Effector CD8-positive, alpha-beta T cell (primary cell): ENCODE data around the gene PABPC1L.

ENCODE experiments used
- DNase-seq: peaks from one replicate; lab custom pipeline; 2025; lab: John Stamatoyannopoulos, UW

PABPC1L gene

DNA sequence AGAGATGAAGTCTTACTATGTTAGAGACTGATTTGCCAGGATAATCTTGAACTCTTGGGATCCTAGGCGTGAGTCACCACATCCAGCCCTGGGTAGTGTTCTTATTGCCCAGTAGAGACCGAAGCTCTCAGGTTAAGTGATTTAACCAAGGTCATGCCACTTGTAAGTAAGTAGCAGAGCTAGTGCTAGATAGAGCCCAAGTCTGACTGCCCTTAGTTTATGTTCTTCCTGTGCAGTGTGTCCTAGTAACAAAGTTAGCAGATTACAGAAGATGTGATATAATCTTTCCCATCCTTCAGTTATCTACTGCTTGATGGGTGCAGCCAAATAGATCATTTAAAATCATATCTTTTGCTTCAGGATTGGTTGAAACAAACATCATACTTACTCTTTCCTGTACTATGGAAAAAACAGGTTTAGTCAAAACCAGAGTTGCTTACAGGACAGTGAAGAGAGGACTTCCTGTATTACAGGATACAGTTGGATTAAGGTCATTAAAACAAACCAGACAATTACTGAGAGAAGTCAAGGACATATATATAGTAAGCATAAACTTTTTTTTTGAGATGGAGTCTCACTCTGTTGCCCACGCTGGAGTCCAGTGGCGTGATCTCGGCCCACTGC lies 9.5 kb upstream of the PABPC1L start:
- DNase-seq = no peak

DNA sequence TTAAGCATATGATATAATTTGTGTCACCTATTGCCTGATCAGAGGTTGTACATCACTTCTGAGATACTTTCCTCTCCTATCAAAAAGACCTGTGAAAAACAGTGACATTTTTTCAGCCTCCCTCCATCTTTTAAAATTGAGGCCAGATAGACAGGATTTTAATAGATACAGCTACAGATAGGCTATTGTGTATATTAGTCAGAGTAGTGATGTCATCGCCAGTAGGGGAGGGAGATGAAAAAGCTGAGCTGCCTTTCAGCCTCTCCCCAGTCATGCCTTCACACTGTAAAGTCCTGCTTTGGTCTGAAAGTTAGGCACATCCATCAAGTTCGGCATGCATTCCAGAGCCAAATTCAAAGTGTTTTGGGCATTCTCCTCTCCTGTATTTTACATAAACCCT lies 7.9 kb upstream of the PABPC1L start:
- no peak for DNase-seq

DNA sequence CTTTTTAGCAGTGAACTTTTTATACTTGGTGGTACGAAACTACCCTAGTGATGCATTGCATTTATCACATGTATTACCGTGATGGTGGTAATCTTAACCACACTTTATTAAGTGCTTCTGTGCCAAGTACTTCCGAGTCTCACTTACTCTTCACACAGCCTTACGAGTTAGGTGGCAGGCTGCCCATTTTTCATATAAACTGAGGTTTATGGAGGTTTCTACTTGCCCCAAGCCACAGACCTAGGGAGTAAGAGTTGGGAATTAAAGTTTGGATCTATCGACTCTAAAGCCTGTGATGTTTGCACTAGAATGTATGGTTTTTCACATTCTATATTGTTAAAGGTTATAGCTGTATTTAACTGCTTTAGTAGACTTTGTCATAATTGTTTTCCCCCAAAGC lies 5.5 kb upstream of the PABPC1L start:
- no peak for DNase-seq

DNA sequence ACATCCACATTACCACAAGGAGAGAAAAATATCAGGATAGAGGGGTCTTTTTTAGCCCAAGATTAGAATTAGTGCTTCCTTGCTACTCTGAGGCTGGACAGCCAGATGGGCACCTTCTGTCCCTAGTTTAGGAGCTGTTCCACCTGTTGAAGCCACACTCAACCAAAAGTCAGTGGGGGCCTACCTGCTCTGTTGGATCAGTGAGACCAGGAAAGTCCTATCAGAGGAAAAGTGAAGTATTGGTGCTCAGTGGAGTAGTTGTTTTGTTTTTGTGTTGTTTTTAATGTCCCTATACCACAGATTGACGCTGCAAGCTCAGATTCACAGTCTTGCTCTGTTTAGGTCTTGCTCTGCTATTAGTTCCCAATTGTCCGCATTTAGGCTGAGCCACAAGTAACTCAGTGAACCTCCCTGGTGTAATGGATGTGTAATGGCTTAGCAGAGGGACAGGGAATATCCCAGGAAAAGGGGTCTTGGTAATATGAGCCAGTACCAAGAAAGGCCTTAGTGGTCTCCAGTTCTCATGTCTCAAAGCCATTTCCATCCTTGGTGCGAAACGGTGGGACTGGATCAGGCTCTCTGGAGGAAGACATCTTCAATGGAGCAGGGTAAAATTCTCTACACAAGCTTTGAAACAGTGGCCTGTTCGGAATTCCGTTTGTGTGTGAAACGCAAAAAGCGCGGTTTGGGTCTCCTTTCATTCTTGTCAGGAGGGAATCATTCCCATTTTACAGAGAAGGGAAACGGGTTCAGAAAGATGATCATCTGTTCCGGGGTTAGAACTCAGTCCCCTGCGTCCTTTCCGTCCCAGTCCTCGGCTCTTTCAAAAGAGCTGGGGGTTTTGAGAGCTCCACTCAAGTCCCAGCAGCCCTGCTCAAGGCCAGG lies 631 bp upstream of the PABPC1L start:
- no peak for DNase-seq

DNA sequence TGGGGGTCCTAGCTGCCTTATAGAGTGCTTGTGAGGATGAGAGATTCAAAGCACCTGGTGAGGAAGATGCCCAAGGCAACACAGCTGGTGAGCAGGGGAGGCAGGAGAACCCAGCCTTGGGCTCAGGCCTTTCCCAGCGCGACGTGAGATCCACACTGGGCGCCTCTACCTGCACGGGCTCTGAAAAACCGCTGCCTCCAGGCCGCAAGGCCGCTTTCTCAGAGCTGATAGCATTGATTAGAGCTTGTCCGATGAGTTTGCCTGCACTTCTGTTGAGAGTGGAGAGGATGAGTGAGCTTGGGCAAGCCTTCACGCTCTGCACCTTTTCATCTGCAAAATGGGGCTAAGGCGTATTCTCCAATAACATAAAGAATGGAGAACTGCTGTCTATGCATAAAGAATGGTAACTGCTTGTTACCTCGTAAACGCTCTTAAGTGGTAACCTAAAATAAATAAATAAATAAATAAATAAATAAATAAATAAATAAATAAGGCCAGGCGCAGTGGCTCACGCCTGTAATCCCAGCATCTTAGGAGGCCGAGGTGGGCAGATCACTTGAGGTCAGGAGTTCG lies 916 bp downstream of the PABPC1L start:
- no peak for DNase-seq

DNA sequence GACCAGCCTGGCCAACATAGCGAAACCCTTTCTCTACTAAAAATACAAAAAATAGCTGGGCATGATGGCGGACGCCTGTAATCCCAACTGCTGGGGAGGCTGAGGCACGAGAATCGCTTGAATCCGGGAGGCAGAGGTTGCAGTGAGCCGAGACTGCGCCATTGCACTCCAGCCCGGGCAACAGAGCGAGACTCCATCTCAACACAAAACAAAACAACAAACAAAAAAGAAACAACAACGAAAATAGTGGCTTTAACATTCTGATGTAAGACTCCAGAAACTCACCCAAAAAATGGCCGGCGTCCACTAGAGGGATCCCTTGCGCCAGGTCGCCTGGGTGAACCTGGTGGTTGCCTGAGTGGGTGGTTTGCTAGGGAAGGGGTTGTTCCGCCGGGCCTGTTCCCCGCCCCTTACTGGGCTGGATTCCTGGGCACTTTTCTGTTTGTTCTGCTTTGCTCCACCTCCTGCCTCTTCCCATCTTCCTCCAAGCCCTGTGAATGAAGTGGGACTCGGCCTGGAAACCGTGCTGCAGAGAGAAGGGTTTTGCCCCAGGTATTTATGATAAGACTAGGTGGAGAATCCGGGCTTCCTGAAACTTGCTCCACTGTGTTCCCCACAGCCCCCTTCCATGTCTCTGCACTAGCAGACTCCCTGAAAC lies 1.5 kb downstream of the PABPC1L start:
- DNase-seq = peak; percentile 9

DNA sequence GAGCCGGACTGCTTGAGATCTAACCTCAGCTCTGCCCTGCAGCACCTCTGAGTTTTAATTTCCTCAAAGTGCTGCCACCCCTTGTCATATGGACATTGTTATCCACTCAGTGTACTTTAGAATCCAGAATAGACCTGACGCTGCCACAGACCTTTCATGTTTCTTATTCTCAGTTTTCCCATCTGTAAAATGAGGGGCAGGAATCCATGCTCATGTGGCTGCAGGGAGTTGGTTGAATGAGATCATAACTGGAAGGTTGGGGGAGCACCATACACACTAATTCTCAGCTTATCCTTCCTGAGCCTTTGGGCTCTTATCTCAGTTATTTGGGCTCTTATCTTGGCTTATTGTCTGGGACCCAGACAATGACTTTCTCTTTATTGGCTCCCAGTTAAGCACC lies 2.3 kb downstream of the PABPC1L start:
- DNase-seq = no peak

DNA sequence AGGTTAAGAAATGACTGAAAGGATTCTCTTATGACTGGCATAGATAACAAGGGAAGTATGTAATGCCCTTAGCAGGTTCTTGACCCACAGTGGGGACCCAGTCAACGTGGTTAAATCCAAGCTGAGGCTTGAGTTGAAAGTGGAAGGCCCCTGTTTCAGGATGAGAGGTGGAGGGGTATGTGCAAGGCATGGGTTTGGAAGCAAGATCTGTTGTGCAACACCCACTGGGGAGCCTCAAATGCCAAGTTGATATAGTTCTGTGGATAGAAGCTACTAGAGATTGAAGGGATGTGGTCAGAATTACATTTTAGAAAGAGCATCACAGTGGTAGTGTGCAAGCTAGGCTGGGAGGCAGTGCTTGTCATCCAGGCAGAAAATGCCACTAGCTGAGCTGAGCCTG lies 5.1 kb downstream of the PABPC1L start:
- no peak for DNase-seq

DNA sequence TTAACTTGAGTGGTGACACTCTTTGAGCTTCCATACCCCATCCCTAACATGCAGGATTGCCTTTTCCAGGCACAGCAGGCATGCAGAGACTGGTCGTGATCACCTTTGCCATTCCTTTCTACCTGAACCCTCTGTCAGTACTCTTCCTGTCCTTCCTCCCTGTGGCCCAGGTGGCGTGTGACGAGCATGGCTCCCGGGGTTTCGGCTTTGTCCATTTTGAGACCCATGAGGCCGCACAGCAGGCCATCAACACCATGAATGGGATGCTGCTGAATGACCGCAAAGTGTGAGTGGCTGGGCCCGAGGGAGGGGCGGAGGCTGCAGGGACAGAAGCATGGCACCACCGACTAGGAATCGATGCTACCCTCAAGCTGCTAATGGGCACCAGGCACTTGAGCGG lies 6.7 kb downstream of the PABPC1L start:
- DNase-seq = no peak

DNA sequence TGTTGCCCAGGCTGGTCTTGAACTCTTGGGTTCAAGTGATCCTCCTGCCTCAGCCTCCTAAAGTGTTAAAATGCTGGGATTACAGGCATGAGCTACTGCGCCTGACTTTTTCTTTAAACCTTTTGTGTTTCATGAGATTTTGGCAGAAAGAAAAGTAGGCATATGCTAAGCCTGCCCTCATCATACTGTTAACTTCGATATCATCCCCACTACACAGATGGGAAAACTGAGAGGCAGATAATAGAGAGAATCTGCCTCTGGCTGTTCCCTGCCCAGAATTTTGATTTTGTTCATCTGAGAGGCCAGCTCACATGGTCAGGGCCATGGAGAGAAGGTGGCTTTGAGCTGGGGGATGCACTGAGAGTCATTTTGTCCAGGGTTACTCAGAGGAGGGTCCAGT lies 7.5 kb downstream of the PABPC1L start:
- DNase-seq = no peak

DNA sequence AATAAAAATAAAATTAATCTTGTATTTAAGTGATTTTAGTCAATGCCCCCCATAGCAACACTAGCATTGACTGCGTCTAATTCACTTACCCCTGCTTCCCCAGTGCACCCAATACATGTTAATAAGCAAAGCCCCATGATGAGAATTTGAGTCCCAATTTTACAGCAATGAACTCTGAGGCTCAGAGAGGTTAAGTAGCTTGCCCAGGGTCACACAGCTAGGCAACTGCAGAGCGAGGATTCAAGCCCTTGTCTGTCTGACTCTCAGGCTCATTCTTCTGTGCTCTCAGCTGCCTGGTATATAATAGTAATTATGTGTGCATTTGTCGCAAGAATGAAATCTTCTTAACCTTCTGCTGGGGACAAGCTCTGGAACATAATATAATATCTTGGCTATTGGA lies 8.5 kb downstream of the PABPC1L start:
- no peak for DNase-seq

DNA sequence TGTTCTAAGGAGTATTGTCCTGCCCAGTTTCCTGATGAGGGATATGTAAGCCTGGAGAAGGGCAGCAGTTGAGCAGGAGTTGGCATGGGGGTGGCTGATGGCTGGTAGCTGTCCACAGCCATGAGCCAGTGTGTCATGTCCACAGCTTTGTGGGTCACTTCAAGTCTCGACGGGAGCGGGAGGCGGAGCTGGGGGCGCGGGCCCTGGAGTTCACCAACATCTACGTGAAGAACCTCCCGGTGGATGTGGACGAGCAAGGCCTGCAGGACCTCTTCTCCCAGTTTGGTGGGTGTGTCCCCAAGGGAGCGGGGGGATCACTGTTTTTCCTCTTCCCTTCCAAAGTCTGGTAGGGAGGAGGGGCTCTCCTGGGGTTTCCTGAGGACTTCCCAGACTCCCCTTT lies 8.9 kb downstream of the PABPC1L start:
- no peak for DNase-seq

DNA sequence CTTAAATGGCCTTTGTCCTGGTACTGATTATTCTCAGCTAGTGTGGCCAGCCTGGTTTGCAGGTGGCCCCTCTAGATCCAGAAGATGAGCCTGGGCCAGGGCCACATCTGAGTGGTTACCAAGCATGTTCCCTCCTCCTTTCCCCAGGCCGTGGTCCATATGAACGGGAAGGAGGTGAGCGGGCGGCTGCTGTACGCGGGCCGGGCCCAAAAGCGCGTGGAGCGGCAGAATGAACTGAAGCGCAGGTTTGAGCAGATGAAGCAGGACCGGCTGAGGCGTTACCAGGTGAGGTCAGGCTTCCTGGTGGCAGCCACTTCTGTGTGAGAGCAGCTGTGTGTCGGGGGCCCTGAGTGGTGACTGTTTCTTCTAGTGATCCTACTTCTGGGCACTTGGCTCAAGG lies 11.6 kb downstream of the PABPC1L start:
- no peak for DNase-seq

DNA sequence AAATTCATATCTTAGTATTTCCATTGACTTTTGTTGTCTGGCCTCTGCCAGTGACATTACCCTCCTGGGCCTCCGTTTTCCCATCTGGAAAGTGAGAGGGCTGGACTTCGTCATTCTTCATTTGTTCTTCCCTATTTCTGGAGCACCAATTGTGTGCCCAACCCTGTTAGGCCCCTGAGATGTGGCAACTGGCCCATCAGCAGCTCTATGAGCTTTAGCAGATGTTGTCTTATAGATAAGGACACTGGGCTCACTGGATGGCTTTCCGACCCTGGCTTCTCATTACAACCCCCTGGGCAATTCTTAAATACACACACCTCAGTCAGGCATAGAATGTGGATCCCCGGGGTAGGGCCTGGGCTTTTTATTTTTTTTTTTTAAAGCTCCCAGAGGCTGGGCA lies 14.7 kb downstream of the PABPC1L start:
- no peak for DNase-seq

DNA sequence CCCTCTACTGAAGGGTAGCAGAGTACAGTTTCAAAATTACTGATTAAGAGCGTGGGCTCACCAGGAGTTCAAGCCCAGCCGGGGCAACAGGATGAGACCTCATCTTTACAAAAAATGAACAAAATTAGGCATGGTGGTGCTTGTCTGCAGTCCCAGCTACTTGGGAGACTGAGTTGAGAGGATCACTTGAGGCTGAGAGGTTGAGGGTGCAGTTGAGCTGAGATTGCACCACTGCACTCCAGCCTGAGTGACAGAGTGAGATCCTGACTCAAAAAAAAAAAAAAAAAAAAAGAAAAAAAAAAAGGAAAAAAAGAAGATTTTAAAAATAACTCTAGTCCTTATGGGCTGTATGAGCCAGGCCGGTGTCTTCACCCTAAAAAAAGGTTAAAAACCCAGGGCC lies 18.7 kb downstream of the PABPC1L start:
- DNase-seq = no peak

DNA sequence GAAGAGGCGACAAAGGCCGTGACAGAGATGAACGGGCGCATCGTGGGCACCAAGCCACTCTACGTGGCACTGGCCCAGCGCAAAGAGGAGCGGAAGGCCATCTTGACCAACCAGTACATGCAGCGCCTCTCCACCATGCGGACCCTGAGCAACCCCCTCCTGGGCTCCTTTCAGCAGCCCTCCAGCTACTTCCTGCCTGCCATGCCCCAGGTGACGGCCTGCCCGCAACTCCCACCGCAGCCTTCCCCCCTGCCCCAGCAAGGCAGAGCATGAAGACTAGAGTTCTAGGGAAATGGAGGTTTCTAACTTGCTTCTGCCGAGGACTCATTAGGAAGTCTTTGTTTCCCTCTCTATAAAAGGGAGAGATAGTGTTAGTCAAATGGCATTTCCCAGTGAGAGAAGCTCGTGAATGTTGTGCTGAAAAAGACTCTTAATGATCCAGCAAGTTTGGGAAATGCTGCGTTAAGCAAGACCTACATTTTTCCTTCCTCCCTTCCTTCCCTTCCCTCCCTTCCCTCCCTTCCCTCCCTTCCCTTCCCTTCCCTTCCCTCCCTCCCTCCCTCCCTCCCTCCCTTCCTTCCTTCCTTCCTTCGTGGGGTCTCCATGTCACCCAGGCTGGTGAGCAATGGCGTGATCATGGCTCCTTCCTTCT lies 20.8 kb downstream of the PABPC1L start:
- no peak for DNase-seq

DNA sequence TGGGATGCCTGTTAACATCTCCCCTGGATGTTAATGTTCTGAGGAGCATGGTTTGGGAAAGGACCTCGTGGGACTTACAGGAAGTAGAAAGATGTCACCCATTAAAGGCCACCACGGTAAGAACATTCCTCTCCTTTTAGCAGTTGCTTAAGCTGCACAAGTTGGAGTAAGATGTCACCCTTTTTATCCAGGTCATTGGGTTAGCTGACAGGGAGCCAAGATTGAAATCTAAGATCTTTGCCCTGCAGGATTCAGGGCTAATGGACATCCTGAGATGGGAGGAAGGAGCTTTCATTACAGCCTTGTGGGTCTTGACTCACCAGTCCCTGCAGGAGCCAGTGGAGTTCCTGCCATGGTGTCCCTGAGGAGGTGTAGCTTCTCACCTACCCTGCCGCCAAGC lies 22.1 kb downstream of the PABPC1L start:
- no peak for DNase-seq

DNA sequence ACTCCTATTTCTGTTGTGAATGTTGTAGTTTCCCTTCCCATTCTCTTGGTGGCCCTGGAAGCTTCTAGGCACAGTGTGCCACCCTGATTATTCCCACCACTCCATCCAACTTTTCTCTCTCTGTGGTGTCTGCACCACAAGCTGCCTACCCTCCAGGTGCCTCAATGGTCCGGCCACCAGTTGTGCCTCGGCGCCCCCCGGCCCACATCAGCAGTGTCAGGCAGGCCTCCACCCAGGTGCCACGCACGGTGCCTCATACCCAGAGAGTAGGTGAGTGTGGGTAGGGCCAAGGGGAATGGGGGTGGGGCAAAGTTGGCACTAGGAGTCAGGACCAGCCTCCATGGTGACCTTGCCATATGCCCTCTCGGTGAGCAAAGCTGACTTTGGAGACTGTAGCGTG lies 23.1 kb downstream of the PABPC1L start:
- DNase-seq = no peak

DNA sequence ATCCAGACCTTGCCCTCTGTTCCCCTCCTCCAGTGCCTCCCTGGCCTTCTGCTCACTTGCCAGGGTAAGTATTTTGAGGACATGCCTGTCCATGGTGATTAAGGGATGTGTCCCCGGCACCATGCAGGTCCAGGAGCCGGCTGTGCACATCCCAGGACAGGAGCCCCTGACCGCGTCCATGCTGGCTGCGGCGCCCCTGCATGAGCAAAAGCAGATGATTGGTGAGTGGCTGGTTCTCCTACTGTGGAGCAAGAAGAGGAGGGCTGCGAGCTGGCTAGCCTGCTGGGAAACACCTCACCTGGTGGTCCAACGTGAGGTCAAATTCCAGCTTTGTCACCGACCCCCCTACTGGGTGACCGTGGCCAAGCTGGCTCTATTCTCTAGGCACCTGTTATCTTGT lies 26.6 kb downstream of the PABPC1L start:
- no peak for DNase-seq

DNA sequence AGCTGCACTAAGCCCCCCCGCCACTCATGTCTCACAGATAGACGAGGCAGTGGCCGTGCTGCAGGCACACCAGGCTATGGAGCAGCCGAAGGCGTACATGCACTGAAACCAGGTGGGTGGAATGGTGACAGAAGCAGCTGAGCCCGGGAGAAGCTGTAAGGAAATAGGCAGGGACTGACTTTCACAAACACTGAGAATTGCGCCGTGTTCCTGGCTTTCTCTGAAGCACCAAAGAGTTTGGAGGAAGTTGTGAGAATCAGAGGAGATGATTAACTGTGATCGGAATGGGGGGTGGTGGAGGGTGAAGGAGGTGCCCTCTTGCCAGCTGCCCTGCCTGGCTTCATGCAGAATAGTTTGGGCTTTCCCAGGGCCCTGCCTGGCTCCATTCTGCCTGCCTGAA lies 28.8 kb downstream of the PABPC1L start:
- DNase-seq = no peak

DNA sequence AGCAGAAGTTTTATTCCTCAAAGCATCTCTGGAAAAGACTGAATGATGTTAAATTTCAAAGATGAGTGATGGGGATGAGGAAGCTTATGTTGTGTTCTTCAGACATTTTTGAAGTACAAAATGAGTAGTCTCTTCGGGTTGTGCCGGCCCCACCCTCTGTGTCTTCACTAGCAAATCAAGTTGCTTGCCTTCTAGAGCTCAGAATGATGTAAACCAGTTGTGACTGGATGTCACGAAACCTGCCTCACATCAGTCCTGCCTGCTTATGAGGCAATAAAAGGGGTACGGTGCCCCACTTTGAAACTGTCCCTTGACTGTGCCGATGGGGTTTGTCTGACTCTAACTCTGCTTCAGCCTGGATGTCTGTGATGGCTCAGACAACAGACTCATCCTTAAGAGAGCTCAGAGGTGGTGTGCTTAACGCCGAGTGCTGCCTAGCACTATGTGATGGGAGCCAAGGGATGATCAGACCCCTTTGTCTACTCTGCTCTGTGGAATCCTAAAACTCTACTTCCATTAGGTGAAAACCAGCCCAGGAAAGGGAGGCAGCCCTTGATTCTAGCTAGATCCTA lies 31.3 kb downstream of the PABPC1L start:
- no peak for DNase-seq
